GM21447 (cell line): ENCODE measurements around the gene NYNRIN.

Source experiments
- ATAC-seq: cut with Tn5 transposase; IDR thresholded peaks from one replicate; pipeline ENCODE4 v1.9.1; 2021; ENCODE audit not compliant: unreplicated experiment

Gene NYNRIN

GRCh38 chr14:24414077-24414476 is 15.3 kb downstream of the NYNRIN start:
- ATAC-seq: no peak

GRCh38 chr14:24414732-24415420 is 16.1 kb downstream of the NYNRIN start:
- no peak for ATAC-seq

- no peak for ATAC-seq
Measured at GRCh38 chr14:24415421-24416253, 16.8 kb downstream of the NYNRIN start.

- ATAC-seq: no peak
Measured at GRCh38 chr14:24416254-24416931, 17.6 kb downstream of the NYNRIN start.

- ATAC-seq: no peak
Measured at GRCh38 chr14:24416932-24417619, 18.3 kb downstream of the NYNRIN start.

- ATAC-seq: no peak
Measured at GRCh38 chr14:24417832-24418491, 19.2 kb downstream of the NYNRIN start.

- no peak for ATAC-seq
Measured at GRCh38 chr14:24418492-24418873, 19.7 kb downstream of the NYNRIN start.

- ATAC-seq: no peak
Measured at GRCh38 chr14:24422261-24422660, 23.5 kb downstream of the NYNRIN start.

GRCh38 chr14:24422694-24423601 is 24.1 kb downstream of the NYNRIN start:
- ATAC-seq: no peak

- ATAC-seq: no peak
Measured at GRCh38 chr14:24425704-24426103, 26.9 kb downstream of the NYNRIN start.

GRCh38 chr14:24426150-24426911 is 27.5 kb downstream of the NYNRIN start:
- no peak for ATAC-seq

GRCh38 chr14:24426912-24427536 is 28.2 kb downstream of the NYNRIN start:
- no peak for ATAC-seq

GRCh38 chr14:24427537-24428508 is 29.0 kb downstream of the NYNRIN start:
- no peak for ATAC-seq

GRCh38 chr14:24428628-24429394 is 30.0 kb downstream of the NYNRIN start:
- ATAC-seq: no peak

- ATAC-seq: peak; percentile 84
Measured at GRCh38 chr14:24429395-24430142, 30.8 kb downstream of the NYNRIN start, which contains the start of the genes CBLN3 and KHNYN. TSS of gene CBLN3 (minus strand) at chr14:24429668. CDS start at chr14:24429054, 614 bp downstream. TSS of gene KHNYN (plus strand) at chr14:24429954. CDS start at chr14:24430731, 777 bp downstream.
